ENCODE results near the gene ITPK1. TPM values are rescaled to one million over a fixed set of nuclear protein-coding genes. Genes with fewer than 3 reads are reported as not detected.

Gene ITPK1
- polyA plus RNA-seq, 1 of the 3 experiments (the other 2 are of a cell fraction) = 23.2 TPM

DNA sequence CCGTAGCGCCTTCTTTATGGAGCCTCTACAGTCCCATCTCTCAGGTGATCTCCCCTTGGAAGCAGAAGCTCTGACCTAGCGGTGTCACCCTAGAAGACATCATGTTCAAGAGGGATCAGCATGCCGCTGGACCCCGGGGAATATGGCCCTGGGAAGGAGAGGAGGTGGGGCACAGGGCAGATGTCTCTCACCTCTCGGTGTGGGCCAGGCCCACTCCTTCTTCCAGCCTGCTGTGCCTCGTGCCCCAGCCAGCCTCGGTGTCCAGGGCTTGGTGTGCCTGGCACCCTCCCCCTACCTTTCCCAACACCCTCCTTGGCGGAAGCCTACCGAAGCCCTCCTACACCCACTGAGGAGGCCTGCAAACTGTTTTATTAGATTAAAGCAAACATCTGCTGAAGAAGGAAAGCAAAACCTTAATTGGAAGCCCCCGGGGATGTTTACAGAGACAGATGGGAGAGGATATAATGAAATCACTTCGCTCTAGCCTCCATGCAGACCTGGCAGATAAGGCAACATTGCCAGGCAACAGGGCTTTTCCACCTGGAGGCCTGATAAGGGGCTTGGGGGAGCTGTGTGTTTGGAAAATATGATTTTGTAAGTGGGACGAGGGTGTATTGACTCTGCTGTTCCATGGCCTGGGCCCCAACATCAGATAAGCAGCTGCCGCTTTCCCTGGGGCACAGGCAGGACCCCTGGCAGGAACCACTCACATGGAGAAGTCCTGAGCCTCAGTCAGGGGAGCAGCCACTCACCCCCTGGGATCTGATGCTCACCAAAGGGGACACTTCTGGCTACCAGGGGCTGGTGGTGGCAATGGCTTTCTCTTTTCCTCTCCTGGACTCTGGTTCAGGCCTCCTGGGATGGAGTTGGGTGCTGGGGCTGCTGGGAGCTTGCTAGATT lies 198.4 kb downstream of the ITPK1 start (continued):
- TF ChIP-seq, protein P1, sequence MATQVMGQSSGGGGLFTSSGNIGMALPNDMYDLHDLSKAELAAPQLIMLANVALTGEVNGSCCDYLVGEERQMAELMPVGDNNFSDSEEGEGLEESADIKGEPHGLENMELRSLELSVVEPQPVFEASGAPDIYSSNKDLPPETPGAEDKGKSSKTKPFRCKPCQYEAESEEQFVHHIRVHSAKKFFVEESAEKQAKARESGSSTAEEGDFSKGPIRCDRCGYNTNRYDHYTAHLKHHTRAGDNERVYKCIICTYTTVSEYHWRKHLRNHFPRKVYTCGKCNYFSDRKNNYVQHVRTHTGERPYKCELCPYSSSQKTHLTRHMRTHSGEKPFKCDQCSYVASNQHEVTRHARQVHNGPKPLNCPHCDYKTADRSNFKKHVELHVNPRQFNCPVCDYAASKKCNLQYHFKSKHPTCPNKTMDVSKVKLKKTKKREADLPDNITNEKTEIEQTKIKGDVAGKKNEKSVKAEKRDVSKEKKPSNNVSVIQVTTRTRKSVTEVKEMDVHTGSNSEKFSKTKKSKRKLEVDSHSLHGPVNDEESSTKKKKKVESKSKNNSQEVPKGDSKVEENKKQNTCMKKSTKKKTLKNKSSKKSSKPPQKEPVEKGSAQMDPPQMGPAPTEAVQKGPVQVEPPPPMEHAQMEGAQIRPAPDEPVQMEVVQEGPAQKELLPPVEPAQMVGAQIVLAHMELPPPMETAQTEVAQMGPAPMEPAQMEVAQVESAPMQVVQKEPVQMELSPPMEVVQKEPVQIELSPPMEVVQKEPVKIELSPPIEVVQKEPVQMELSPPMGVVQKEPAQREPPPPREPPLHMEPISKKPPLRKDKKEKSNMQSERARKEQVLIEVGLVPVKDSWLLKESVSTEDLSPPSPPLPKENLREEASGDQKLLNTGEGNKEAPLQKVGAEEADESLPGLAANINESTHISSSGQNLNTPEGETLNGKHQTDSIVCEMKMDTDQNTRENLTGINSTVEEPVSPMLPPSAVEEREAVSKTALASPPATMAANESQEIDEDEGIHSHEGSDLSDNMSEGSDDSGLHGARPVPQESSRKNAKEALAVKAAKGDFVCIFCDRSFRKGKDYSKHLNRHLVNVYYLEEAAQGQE (IDR thresholded peaks at IDR 0.05; ENCODE audit: low read depth, low read length) = no peak
- TF ChIP-seq MEF2A (IDR thresholded peaks at IDR 0.05; ENCODE audit: borderline replicate concordance, low read depth) = no peak
- peak; percentile 95 for TF ChIP-seq CHD2 (IDR thresholded peaks at IDR 0.05; ENCODE audit: low read length, partially characterized antibody)
- no peak for TF ChIP-seq SIN3A (IDR thresholded peaks at IDR 0.05; ENCODE audit: borderline replicate concordance, low read depth, low read length)
- no peak for TF ChIP-seq NFIC (IDR thresholded peaks at IDR 0.05; ENCODE audit: borderline replicate concordance)
- no peak for TF ChIP-seq ELF1 (IDR thresholded peaks at IDR 0.05)
- TF ChIP-seq TCF12 (IDR thresholded peaks at IDR 0.05) = peak; percentile 76
- TF ChIP-seq MXI1 (IDR thresholded peaks at IDR 0.05; ENCODE audit: low read depth, low read length) = peak; percentile 71; the same call in 1 of the 2 replicates
- no peak for TF ChIP-seq YY1 (IDR thresholded peaks at IDR 0.05; ENCODE audit: low read depth)
- TF ChIP-seq PBX3 (IDR thresholded peaks at IDR 0.05) = no peak
- no peak for TF ChIP-seq FOXM1 (IDR thresholded peaks at IDR 0.05; ENCODE audit: low read depth)
- no peak for TF ChIP-seq NRF1 (IDR thresholded peaks at IDR 0.05; ENCODE audit: low read depth, low read length)
- no peak for TF ChIP-seq RXRA (IDR thresholded peaks at IDR 0.05; ENCODE audit: borderline replicate concordance, low read depth)

DNA sequence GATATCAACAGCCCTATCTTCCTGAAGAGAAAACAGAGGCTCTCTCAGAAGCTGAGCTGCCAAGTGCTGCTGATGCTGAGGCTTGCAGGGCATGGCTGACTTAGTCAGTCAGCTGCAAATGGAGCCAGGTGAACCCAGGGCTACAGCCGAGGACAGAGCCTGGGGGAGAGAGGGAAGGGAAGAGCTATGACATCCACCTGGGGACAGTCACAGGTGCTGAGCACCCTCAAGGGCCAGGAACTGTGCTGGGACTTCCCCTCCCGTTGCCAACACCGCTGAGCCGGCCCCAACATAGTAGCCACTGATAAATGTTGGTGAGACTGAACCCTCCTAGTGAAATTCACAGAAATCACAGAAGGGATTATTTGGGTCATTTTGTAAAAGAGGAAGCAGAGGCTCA lies 199.5 kb downstream of the ITPK1 start:
- 19% methylated on average over 4 of the region's 4 CpGs for WGBS (ENCODE audit: low lambda C conversion rate)
- H3K27ac ChIP-seq (ENCODE audit: low read depth in 2 of 2, low read length in 1 of 2) = peak overlapping the region in 1 of 2 experiments; percentile 98; a peak in 2 of 4 replicates
- no peak overlapping the region for H3K4me3 ChIP-seq (ENCODE audit: low read depth in 2 of 2, low read length in 1 of 2)
- H3K36me3 ChIP-seq (replicated peaks in 1 of 2; ENCODE audit: control insufficient read depth in 1 of 2, insufficient read depth in 2 of 2, low read length in 1 of 2) = no peaks in the 10 kb centered on the region
- H2AFZ ChIP-seq (ENCODE audit: low read depth) = no peak overlapping the region
- H4K20me1 ChIP-seq (ENCODE audit: insufficient read depth) = no peaks in the 10 kb centered on the region
- CTCF ChIA-PET = interaction anchor here (0.6 to 3.9 kb wide), 11 partner anchors 9 to 70 kb away, joined by 3 to 27 read pairs (median 3); no protein-coding TSS in a partner anchor
- no peak overlapping the region for H3K4me2 ChIP-seq
- H3K9me3 ChIP-seq = no peaks in the 10 kb centered on the region
- no peaks in the 10 kb centered on the region for H3F3A ChIP-seq (replicated peaks; ENCODE audit: insufficient read depth)
- H3K4me1 ChIP-seq (ENCODE audit: control insufficient read depth in 1 of 2, insufficient read depth in 2 of 2, low read depth in 1 of 2, low read length in 1 of 2) = peaks cover 0 to 56% of the 10 kb centered on the region in 2 experiments; a peak in 2 of 4 replicates
- H3K79me2 ChIP-seq (ENCODE audit: insufficient read depth) = no peaks in the 10 kb centered on the region
- H3K9me2 ChIP-seq = no peaks in the 10 kb centered on the region
- DNase-seq = no peak
- no peak overlapping the region for H3K9ac ChIP-seq
- H3K27me3 ChIP-seq (ENCODE audit: insufficient read depth) = peaks cover 5% of the 10 kb centered on the region; the same call in 1 of the 2 replicates
- POLR2A ChIA-PET = interaction anchor here (0.9 to 5.2 kb wide), 6 partner anchors 9 to 31 kb away, joined by 3 to 79 read pairs (median 10); no protein-coding TSS in a partner anchor
- TF ChIP-seq GATA2 (CRISPR knock-in tag; IDR thresholded peaks at IDR 0.05) = no peak
- TF ChIP-seq RAD21 (IDR thresholded peaks at IDR 0.05; ENCODE audit: low read length) = no peak
- no peak for TF ChIP-seq SIN3A (IDR thresholded peaks at IDR 0.05; ENCODE audit: borderline replicate concordance, low read depth, low read length)
- TF ChIP-seq NFIC (IDR thresholded peaks at IDR 0.05; ENCODE audit: borderline replicate concordance) = no peak
- TF ChIP-seq FOXJ3 (CRISPR knock-in tag; IDR thresholded peaks at IDR 0.05) = no peak
- no peak for TF ChIP-seq ELF1 (IDR thresholded peaks at IDR 0.05)
- TF ChIP-seq IRF3 (IDR thresholded peaks at IDR 0.05; ENCODE audit: low read depth, low read length) = no peak
- TF ChIP-seq USF2 (IDR thresholded peaks at IDR 0.05; ENCODE audit: borderline replicate concordance, low read depth, low read length) = no peak
- TF ChIP-seq, protein P2, sequence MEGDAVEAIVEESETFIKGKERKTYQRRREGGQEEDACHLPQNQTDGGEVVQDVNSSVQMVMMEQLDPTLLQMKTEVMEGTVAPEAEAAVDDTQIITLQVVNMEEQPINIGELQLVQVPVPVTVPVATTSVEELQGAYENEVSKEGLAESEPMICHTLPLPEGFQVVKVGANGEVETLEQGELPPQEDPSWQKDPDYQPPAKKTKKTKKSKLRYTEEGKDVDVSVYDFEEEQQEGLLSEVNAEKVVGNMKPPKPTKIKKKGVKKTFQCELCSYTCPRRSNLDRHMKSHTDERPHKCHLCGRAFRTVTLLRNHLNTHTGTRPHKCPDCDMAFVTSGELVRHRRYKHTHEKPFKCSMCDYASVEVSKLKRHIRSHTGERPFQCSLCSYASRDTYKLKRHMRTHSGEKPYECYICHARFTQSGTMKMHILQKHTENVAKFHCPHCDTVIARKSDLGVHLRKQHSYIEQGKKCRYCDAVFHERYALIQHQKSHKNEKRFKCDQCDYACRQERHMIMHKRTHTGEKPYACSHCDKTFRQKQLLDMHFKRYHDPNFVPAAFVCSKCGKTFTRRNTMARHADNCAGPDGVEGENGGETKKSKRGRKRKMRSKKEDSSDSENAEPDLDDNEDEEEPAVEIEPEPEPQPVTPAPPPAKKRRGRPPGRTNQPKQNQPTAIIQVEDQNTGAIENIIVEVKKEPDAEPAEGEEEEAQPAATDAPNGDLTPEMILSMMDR (IDR thresholded peaks at IDR 0.05) = no peak
- TF ChIP-seq CHD2 (IDR thresholded peaks at IDR 0.05; ENCODE audit: low read length, partially characterized antibody) = no peak
- no peak for TF ChIP-seq MXI1 (IDR thresholded peaks at IDR 0.05; ENCODE audit: low read depth, low read length)
- TF ChIP-seq PBX3 (IDR thresholded peaks at IDR 0.05) = no peak

All from SK-N-SH (cell line).